GM12874 (cell line): ENCODE results near the gene TRAPPC3L.

Experiments used
- TF ChIP-seq, protein P1 (sequence below): IDR thresholded peaks from 2 replicates; pipeline ENCODE4 v1.5.1; 2011; ENCODE audit warnings: low read depth, mild to moderate bottlenecking, control low read depth, low read length, moderate library complexity; ENCODE audit not compliant: insufficient read depth

The TRAPPC3L gene

DNA sequence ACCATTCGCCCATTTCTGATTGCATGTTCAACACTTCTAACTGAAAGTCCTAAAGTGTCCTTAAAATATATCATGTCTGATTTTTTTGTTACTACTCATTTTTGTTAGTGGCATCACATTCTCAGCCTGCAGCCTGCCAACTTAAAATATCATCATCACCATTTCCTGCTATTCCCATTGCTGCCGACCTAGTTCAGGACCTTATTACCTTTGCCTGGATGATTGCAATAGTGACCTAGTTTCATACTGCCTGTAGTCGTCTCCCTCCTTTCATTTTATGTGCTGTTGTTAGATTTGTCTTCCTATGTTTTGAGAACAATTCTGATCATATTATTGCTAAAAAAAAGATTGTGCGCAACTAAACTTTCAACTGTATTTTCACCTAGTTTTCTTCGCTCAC is 32.0 kb upstream of the TRAPPC3L start:
- TF ChIP-seq, protein P1, sequence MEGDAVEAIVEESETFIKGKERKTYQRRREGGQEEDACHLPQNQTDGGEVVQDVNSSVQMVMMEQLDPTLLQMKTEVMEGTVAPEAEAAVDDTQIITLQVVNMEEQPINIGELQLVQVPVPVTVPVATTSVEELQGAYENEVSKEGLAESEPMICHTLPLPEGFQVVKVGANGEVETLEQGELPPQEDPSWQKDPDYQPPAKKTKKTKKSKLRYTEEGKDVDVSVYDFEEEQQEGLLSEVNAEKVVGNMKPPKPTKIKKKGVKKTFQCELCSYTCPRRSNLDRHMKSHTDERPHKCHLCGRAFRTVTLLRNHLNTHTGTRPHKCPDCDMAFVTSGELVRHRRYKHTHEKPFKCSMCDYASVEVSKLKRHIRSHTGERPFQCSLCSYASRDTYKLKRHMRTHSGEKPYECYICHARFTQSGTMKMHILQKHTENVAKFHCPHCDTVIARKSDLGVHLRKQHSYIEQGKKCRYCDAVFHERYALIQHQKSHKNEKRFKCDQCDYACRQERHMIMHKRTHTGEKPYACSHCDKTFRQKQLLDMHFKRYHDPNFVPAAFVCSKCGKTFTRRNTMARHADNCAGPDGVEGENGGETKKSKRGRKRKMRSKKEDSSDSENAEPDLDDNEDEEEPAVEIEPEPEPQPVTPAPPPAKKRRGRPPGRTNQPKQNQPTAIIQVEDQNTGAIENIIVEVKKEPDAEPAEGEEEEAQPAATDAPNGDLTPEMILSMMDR, result no peak

- TF ChIP-seq, protein P1, result no peak
These were observed 29.7 kb upstream of the TRAPPC3L start for GRCh38 chr6:116575227-116575626.

DNA sequence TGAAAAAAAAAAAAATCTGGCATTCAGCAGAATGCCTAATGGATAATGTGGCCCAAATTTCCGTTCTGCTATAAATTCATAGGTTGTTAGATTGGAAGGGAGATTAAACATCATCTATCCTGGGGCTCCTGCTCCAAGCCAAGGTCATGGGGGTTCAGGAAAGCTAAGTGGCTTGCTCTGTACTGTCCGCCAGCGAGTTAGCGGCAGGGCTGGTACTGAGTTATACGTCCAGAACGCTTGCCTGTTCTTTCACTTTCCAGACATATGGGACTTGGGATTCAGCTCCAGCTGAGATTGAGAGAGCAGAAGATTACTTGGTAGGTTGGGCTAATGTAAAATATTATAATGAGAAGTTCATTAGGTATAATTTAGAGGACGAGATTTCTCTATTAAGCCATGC is 26.7 kb upstream of the TRAPPC3L start:
- TF ChIP-seq, protein P1, result no peak

GRCh38 chr6:116571683-116572000 is 26.2 kb upstream of the TRAPPC3L start:
- TF ChIP-seq, protein P1, result no peak

GRCh38 chr6:116570856-116571682 is 25.6 kb upstream of the TRAPPC3L start, which contains the start of gene RWDD1:
TSS of gene RWDD1 (plus strand) at chr6:116571504. CDS start at chr6:116571583, 79 bp downstream.
- TF ChIP-seq, protein P1, result peak; percentile 29

- TF ChIP-seq, protein P1, result no peak
These were observed 23.6 kb upstream of the TRAPPC3L start for GRCh38 chr6:116568821-116569755.

GRCh38 chr6:116568111-116568510 is 22.6 kb upstream of the TRAPPC3L start:
- TF ChIP-seq, protein P1, result no peak
